GM12878 (cell line): ENCODE results near the gene IFT25. TPM values are rescaled to one million over a fixed set of nuclear protein-coding genes. Genes with fewer than 3 reads are reported as not detected.

Experiments used
- ATAC-seq: fragments of 200-7000 bp; cut with Tn5 transposase; 3 replicates; pipeline ENCODE4 v1.9.1; 2020; ENCODE audit warnings: mild to moderate bottlenecking, moderate library complexity
- BruUV-seq: library from RNA; stranded (reverse); fragments of 400-500 nt; replicated peaks from 2 replicates; lab custom pipeline; 2021; lab: Mats Ljungman, UMichigan
- CTCF ChIA-PET: fragments of 300-600 bp; sonication (Branson Sonifier 250); formaldehyde crosslinking; extraction: SDS; loops from one replicate; lab custom pipeline; 2021; ENCODE audit warnings: inconsistent platforms; lab: Yijun Ruan, JAX
- POLR2A ChIA-PET: fragments of 350-600 bp; formaldehyde crosslinking; extraction: SDS; loops from one replicate; lab custom pipeline; 2021; ENCODE audit warnings: inconsistent platforms; lab: Charles Lee
- RAD21 ChIA-PET: fragments of 300-600 bp; sonication (Branson Sonifier 250); formaldehyde crosslinking; loops from one replicate; lab custom pipeline; 2023; ENCODE audit warnings: antibody characterized with exemption; ENCODE audit not compliant: unreplicated experiment; lab: Charles Lee
- SMC1A ChIA-PET: fragments of 300-600 bp; sonication (Branson Sonifier 250); formaldehyde crosslinking; loops from one replicate; lab custom pipeline; 2023; ENCODE audit not compliant: unreplicated experiment, uncharacterized antibody; lab: Charles Lee
- DNase-seq: peaks from one replicate; pipeline ENCODE4 v3.0.0-alpha.2; 2011; ENCODE audit warnings: low read depth, low spot score
- FAIRE-seq: peaks from 3 replicates; lab custom pipeline; 2011; peaks lifted over from hg19 to GRCh38; lab: Jason Lieb, UNC
- H2AFZ ChIP-seq: 2 replicates; pipeline ENCODE4 v1.6.0; 2011; ENCODE audit warnings: low read depth, low read length, control low read depth; ENCODE audit not compliant: control insufficient read depth
- H3K27ac ChIP-seq: 2 replicates; pipeline ENCODE4 v1.5.1; 2011; ENCODE audit warnings: control low read depth; ENCODE audit not compliant: control insufficient read depth, insufficient read depth
- H3K27me3 ChIP-seq, 2 experiments: replicated peaks in 1 of 2; 2 replicates each; pipeline versions ENCODE4 v1.6.0 to v1.6.1; 2011; ENCODE audit warnings: low read length in 1 of 2; ENCODE audit not compliant: control insufficient read depth in 2 of 2, insufficient read depth in 2 of 2
- H3K36me3 ChIP-seq, 2 experiments: 2 replicates each; pipeline ENCODE4 v1.5.1; 2011; ENCODE audit warnings: low read length in 1 of 2; ENCODE audit not compliant: control insufficient read depth in 2 of 2, insufficient read depth in 2 of 2
- H3K4me1 ChIP-seq: 2 replicates; pipeline ENCODE4 v1.6.1; 2011; ENCODE audit warnings: mild to moderate bottlenecking, low read length, moderate library complexity, mixed read lengths; ENCODE audit not compliant: control insufficient read depth, insufficient read depth
- H3K4me2 ChIP-seq: 2 replicates; pipeline ENCODE4 v1.6.0; 2011; ENCODE audit warnings: control low read depth; ENCODE audit not compliant: control insufficient read depth, insufficient read depth
- H3K4me3 ChIP-seq: fragments of 200-600 bp; sonication (generic); 2 replicates; pipeline ENCODE4 v1.5.1; 2016
- H3K79me2 ChIP-seq: 2 replicates; pipeline ENCODE4 v1.6.0; 2011; ENCODE audit warnings: low read length; ENCODE audit not compliant: control insufficient read depth, insufficient read depth
- H3K9ac ChIP-seq: 2 replicates; pipeline ENCODE4 v1.8.0; 2011; ENCODE audit warnings: low read length, control low read depth, mixed read lengths; ENCODE audit not compliant: control insufficient read depth, insufficient read depth
- H3K9me3 ChIP-seq: replicated peaks from 3 replicates; pipeline ENCODE4 v1.5.1; 2011; ENCODE audit warnings: mild to moderate bottlenecking, low read length; ENCODE audit not compliant: control insufficient read depth, insufficient read depth
- H4K20me1 ChIP-seq: 2 replicates; pipeline ENCODE4 v1.6.0; 2011; ENCODE audit not compliant: control insufficient read depth, insufficient read depth
- ATF3 ChIP-seq: IDR thresholded peaks from 2 replicates; pipeline ENCODE4 v1.6.1; 2011; ENCODE audit warnings: low read depth, mild to moderate bottlenecking, low read length, moderate library complexity, borderline replicate concordance; ENCODE audit errors: extremely low read depth
- CEBPB ChIP-seq, 2 experiments: fragments of 150-350 bp in 1 of 2; IDR thresholded peaks; 2 replicates each; pipeline ENCODE4 v1.6.1; 2012 to 2014; ENCODE audit warnings: low read depth in 2 of 2, low read length in 2 of 2, borderline replicate concordance in 1 of 2, inconsistent platforms in 1 of 2
- CREB1 ChIP-seq: IDR thresholded peaks from 2 replicates; pipeline ENCODE4 v1.6.1; 2012; ENCODE audit warnings: low read depth, mild to moderate bottlenecking, inconsistent platforms
- EZH2 ChIP-seq: IDR thresholded peaks from 2 replicates; pipeline ENCODE4 v1.6.1; 2012; ENCODE audit warnings: low read depth, mild to moderate bottlenecking, control low read depth, inconsistent platforms, low read length, borderline replicate concordance; ENCODE audit not compliant: control insufficient read depth
- HDGF ChIP-seq: fragments of 450-650 bp; IDR thresholded peaks from 2 replicates; pipeline ENCODE4 v1.6.1; 2016; ENCODE audit warnings: antibody characterized with exemption
- IRF4 ChIP-seq: IDR thresholded peaks from 2 replicates; pipeline ENCODE4 v1.6.1; 2011; ENCODE audit warnings: low read depth, low read length
- MAX ChIP-seq: IDR thresholded peaks from 2 replicates; pipeline ENCODE4 v1.6.1; 2012; ENCODE audit warnings: low read depth, low read length, improper control_type of control experiment
- MTA2 ChIP-seq: fragments of 450-650 bp; IDR thresholded peaks from 2 replicates; pipeline ENCODE4 v1.6.1; 2016; ENCODE audit warnings: low read depth, mild to moderate bottlenecking, moderate library complexity
- NR2C2 ChIP-seq: IDR thresholded peaks from 2 replicates; pipeline ENCODE4 v1.6.1; 2011; ENCODE audit warnings: borderline replicate concordance, low read depth; ENCODE audit not compliant: control insufficient read depth, insufficient read length
- PKNOX1 ChIP-seq: fragments of 450-650 bp; IDR thresholded peaks from 2 replicates; pipeline ENCODE4 v1.6.1; 2016; ENCODE audit warnings: mild to moderate bottlenecking
- POLR2AphosphoS2 ChIP-seq: IDR thresholded peaks from 2 replicates; pipeline ENCODE4 v1.6.1; 2011; ENCODE audit warnings: low read depth, mild to moderate bottlenecking, low read length, improper control_type of control experiment, moderate library complexity
- SP1 ChIP-seq: IDR thresholded peaks from one replicate; pipeline ENCODE4 v1.6.1; 2011; ENCODE audit warnings: low read depth, low read length
- SREBF1 ChIP-seq: IDR thresholded peaks from 2 replicates; pipeline ENCODE4 v1.6.1; 2012; ENCODE audit warnings: mild to moderate bottlenecking, low read length
- TCF3 ChIP-seq: IDR thresholded peaks from 2 replicates; pipeline ENCODE4 v1.6.1; 2012; ENCODE audit warnings: low read depth, mild to moderate bottlenecking, low read length, borderline replicate concordance; ENCODE audit not compliant: insufficient read depth
- YBX1 ChIP-seq: fragments of 450-650 bp; IDR thresholded peaks from 2 replicates; pipeline ENCODE4 v1.6.1; 2016; ENCODE audit warnings: antibody characterized with exemption
- ZNF207 ChIP-seq: fragments of 450-650 bp; IDR thresholded peaks from 2 replicates; pipeline ENCODE4 v1.6.1; 2014; ENCODE audit warnings: antibody characterized with exemption, mild to moderate bottlenecking, borderline replicate concordance
- WGBS: methylation state at CpG from one replicate; pipeline ENCODE4 v1.1.6; 2016; ENCODE audit warnings: low lambda C conversion rate; ENCODE audit not compliant: insufficient replicate concordance, insufficient coverage; ENCODE audit errors: missing lambda C conversion rate; 5-methylcytosine and 5-hydroxymethylcytosine counted together
- in situ Hi-C: fragments of 300-500 bp; cut with MboI; formaldehyde crosslinking; loops from 9 replicates; pipeline ENCODE4 v1.14.3; 2018; ENCODE audit warnings: mixed read lengths
- intact Hi-C: fragments of 100-400 bp; cut with micrococcal nuclease; formaldehyde crosslinking; loops from one replicate; pipeline ENCODE4 v1.14.2; 2022; ENCODE audit not compliant: unreplicated experiment
- polyA plus RNA-seq, 11 experiments: library from polyadenylated mRNA; depleted of rRNA in 4 of 11; unstranded in 6 of 11; stranded (reverse) in 5 of 11; fragments of >200 nt; fragmentation: Nextera tagmentation in 4 of 11; fragmentation: Illumina TruSeq in 1 of 11; extraction: Ambion mirVana in 4 of 11; extraction: Trizol in 1 of 11; gene quantifications; 1 replicate in 1 of 11; 2 replicates in 10 of 11; pipeline versions ENCODE4 v1.2.1 to v1.2.3, GENCODE V29; 2011 to 2016; ENCODE audit warnings: inconsistent platforms in 2 of 11, missing spikeins in 2 of 11, low read depth in 1 of 11
- total RNA-seq, 4 experiments: library from RNA; depleted of rRNA in 3 of 4; stranded (reverse); fragments of >200 nt in 3 of 4; fragmentation: Illumina TruSeq in 1 of 4; extraction: Trizol in 1 of 4; gene quantifications; 2 replicates each; pipeline versions ENCODE4 v1.2.1 to v1.2.3, GENCODE V29; 2013 to 2021

IFT25 gene
- total and polyA plus RNA-seq, 10 of the 15 experiments (the other 5 are each of a cell fraction or from before 2014, with no cell fraction given) = 55.7 to 242 (median 131) TPM

- H3K79me2 ChIP-seq = no peaks in the 10 kb centered on the region
- CTCF ChIA-PET = interaction anchor here (1.4 kb wide), 1 partner anchor 41 kb away, joined by 4 read pairs; no protein-coding TSS in a partner anchor
- no peak for ATAC-seq
Measured at GRCh38 chr1:53919675-53920066, 25.8 kb downstream of the IFT25 start.

GRCh38 chr1:53918343-53918742 lies 27.2 kb downstream of the IFT25 start:
- no TSS peak for BruUV-seq
- no peaks in the 10 kb centered on the region for H3K27me3 ChIP-seq
- RAD21 ChIA-PET = no interaction called here
- H3K4me1 ChIP-seq = no peaks in the 10 kb centered on the region
- peaks cover 1 to 12% of the 10 kb centered on the region in 2 experiments; a peak in 3 of 4 replicates for H3K36me3 ChIP-seq
- H3K4me3 ChIP-seq = no peak overlapping the region
- CTCF ChIA-PET = interaction anchor here (1.0 kb wide), 2 partner anchors 38 to 41 kb away, joined by 3 to 4 read pairs; no protein-coding TSS in a partner anchor
- no peak overlapping the region for H3K9ac ChIP-seq
- in situ Hi-C loops (no loop called here), intact Hi-C loops (no loop called here)
- no peaks in the 10 kb centered on the region for H4K20me1 ChIP-seq
- no peaks in the 10 kb centered on the region for H3K9me3 ChIP-seq
- SMC1A ChIA-PET = interaction anchor here (0.7 to 1.5 kb wide), 3 partner anchors 12 to 410 kb away, joined by 3 to 5 read pairs (median 4); no protein-coding TSS in a partner anchor
- no peak for ATAC-seq
- H2AFZ ChIP-seq = no peak overlapping the region
- DNase-seq = no peak
- POLR2A ChIA-PET = no interaction called here
- WGBS = 100% methylated on average over 5 of the region's 5 CpGs
- no peak overlapping the region for H3K27ac ChIP-seq
- H3K79me2 ChIP-seq = no peaks in the 10 kb centered on the region
- FAIRE-seq = no peak
- no peak for TF ChIP-seq MTA2
- TF ChIP-seq ATF3 = no peak
- no peak for TF ChIP-seq NR2C2
- no peak for TF ChIP-seq SP1
- no peak for TF ChIP-seq SREBF1
- TF ChIP-seq EZH2 = no peak
- no peak for TF ChIP-seq ZNF207
- no peak for TF ChIP-seq MAX
- no peak for TF ChIP-seq CREB1
- no peak for TF ChIP-seq YBX1
- TF ChIP-seq TCF3 = no peak
- TF ChIP-seq POLR2AphosphoS2 = no peak
- no peak for TF ChIP-seq HDGF
- no peak for TF ChIP-seq IRF4
- TF ChIP-seq, all 136 proteins: peak for 0
- H3K4me2 ChIP-seq = no peak overlapping the region

More at GRCh38 chr1:53919675-53920066, 25.8 kb downstream of the IFT25 start:
- BruUV-seq = no TSS peak
- Histone ChIP-seq H4K20me1 (no peaks in the 10 kb centered on the region), H2AFZ (no peak overlapping the region), H3K4me2 (no peak overlapping the region), H3K36me3 (peaks cover 1 to 9% of the 10 kb centered on the region in 2 experiments; a peak in 3 of 4 replicates), H3K9me3 (no peaks in the 10 kb centered on the region), H3K4me1 (no peaks in the 10 kb centered on the region), H3K27ac (no peak overlapping the region), H3K4me3 (no peak overlapping the region), H3K27me3 (no peaks in the 10 kb centered on the region), H3K9ac (no peak overlapping the region)
- FAIRE-seq (no peak), DNase-seq (no peak)
- WGBS = 93% methylated on average over 3 of the region's 3 CpGs
- ChIA-PET POLR2A (no interaction called here), RAD21 (no interaction called here), SMC1A (interaction anchor here (1.1 to 1.4 kb wide), 2 partner anchors 15 to 37 kb away, joined by 3 to 5 read pairs; no protein-coding TSS in a partner anchor)
- no peak for TF ChIP-seq CEBPB (IDR thresholded peaks at IDR 0.05; ENCODE audit: borderline replicate concordance in 1 of 2, low read depth in 2 of 2, low read length in 2 of 2)
- TF ChIP-seq PKNOX1 = peak; percentile 40; the same call in 1 of the 2 replicates
- intact Hi-C loops (no loop called here), in situ Hi-C loops (no loop called here)
